GM12865 (cell line): ENCODE results near the gene KCND3.

ENCODE experiments used
- DNase-seq: peaks from one replicate; pipeline ENCODE4 v3.0.0; 2010; ENCODE audit warnings: low read depth
- H3K4me3 ChIP-seq: 2 replicates; pipeline ENCODE4 v1.5.1; 2011; ENCODE audit warnings: mild to moderate bottlenecking, low read depth, low read length, control low read depth
- CTCF ChIP-seq: IDR thresholded peaks from 2 replicates; pipeline ENCODE4 v1.5.1; 2011; ENCODE audit warnings: low read length, control low read depth, low read depth, inconsistent platforms; ENCODE audit not compliant: insufficient read depth; ENCODE audit errors: missing control alignments

The KCND3 gene

GRCh38 chr1:111963985-111964738 lies 25.3 kb downstream of the KCND3 start:
- DNase-seq: no peak
- TF ChIP-seq CTCF: no peak
- no peak overlapping the region for H3K4me3 ChIP-seq

GRCh38 chr1:111961773-111962565 lies 27.5 kb downstream of the KCND3 start:
- TF ChIP-seq CTCF: no peak
- no peak for DNase-seq
- no peak overlapping the region for H3K4me3 ChIP-seq

- TF ChIP-seq CTCF: no peak
- DNase-seq: no peak
Measured at GRCh38 chr1:111961016-111961415, 28.5 kb downstream of the KCND3 start.

GRCh38 chr1:111959436-111959835 lies 30.0 kb downstream of the KCND3 start:
- no peak for DNase-seq
- no peak overlapping the region for H3K4me3 ChIP-seq
- no peak for TF ChIP-seq CTCF

More at GRCh38 chr1:111961016-111961415, 28.5 kb downstream of the KCND3 start:
- H3K4me3 ChIP-seq: no peak overlapping the region

- no peak for TF ChIP-seq CTCF
- no peak overlapping the region for H3K4me3 ChIP-seq
- DNase-seq: no peak
Measured at GRCh38 chr1:111958851-111959250, 30.6 kb downstream of the KCND3 start.

GRCh38 chr1:111958075-111958474 lies 31.4 kb downstream of the KCND3 start:
- DNase-seq: no peak
- TF ChIP-seq CTCF: no peak

More at GRCh38 chr1:111958075-111958474, 31.4 kb downstream of the KCND3 start:
- no peak overlapping the region for H3K4me3 ChIP-seq
